GM10847 (cell line): ENCODE results near the gene ATXN2.

Source experiments
- POLR2A ChIP-seq: IDR thresholded peaks from 2 replicates; pipeline ENCODE4 v1.6.1; 2011; ENCODE audit not compliant: insufficient read length; ENCODE audit errors: extremely low read depth

The ATXN2 gene

GRCh38 chr12:111409403-111409779 is 189.7 kb downstream of the ATXN2 start:
- no peak for TF ChIP-seq POLR2A

GRCh38 chr12:111408686-111409402 is 190.3 kb downstream of the ATXN2 start:
- TF ChIP-seq POLR2A: no peak

- TF ChIP-seq POLR2A: no peak
Measured at GRCh38 chr12:111408116-111408440, 191.0 kb downstream of the ATXN2 start.

- TF ChIP-seq POLR2A: no peak
Measured at GRCh38 chr12:111407377-111408115, 191.6 kb downstream of the ATXN2 start.

GRCh38 chr12:111406474-111407376 is 192.4 kb downstream of the ATXN2 start:
- peak; percentile 25 for TF ChIP-seq POLR2A

- peak; percentile 87 for TF ChIP-seq POLR2A
Measured at GRCh38 chr12:111405859-111406473, 193.1 kb downstream of the ATXN2 start, which contains the start of gene SH2B3. Gene SH2B3, plus strand, starts transcription at chr12:111405923. Its CDS starts 12,223 bp downstream, at chr12:111418146.

GRCh38 chr12:111405149-111405858 is 193.8 kb downstream of the ATXN2 start:
- peak; percentile 21 for TF ChIP-seq POLR2A

GRCh38 chr12:111404362-111405148 is 194.6 kb downstream of the ATXN2 start:
- no peak for TF ChIP-seq POLR2A
